Smooth muscle cell of the brain vasculature (primary cell): ENCODE results near the gene EIF5A.

Experiments
- DNase-seq: peaks from one replicate; pipeline ENCODE4 v3.0.0-alpha.2; 2012; ENCODE audit warnings: low read depth, low spot score

EIF5A gene

GRCh38 chr17:7355053-7355452, 47.6 kb downstream of the EIF5A start, which contains the start of gene TMEM95:
Gene TMEM95 (plus strand): TSS chr17:7355156. CDS start chr17:7355205, 49 bp downstream.
- no peak for DNase-seq

GRCh38 chr17:7355573-7355972, 48.1 kb downstream of the EIF5A start:
- no peak for DNase-seq

- DNase-seq = no peak
Measured at GRCh38 chr17:7356072-7356549, 48.7 kb downstream of the EIF5A start.

GRCh38 chr17:7356756-7357155, 49.3 kb downstream of the EIF5A start:
- no peak for DNase-seq

GRCh38 chr17:7357381-7357780, 50.0 kb downstream of the EIF5A start:
- DNase-seq = no peak

- no peak for DNase-seq
Measured at GRCh38 chr17:7361906-7362305, 54.5 kb downstream of the EIF5A start.
